GM18868 (cell line): ENCODE data around the gene STX7.
"Not testable (repeated sequence)": the region's sequence is repeated elsewhere in the genome, so short reads cannot be mapped to it uniquely, and the experiment has no call there.

ENCODE experiments used
- ATAC-seq: cut with Tn5 transposase; IDR thresholded peaks from one replicate; pipeline ENCODE4 v1.9.1; 2021; ENCODE audit warnings: mild to moderate bottlenecking, moderate library complexity; ENCODE audit not compliant: unreplicated experiment

STX7 gene

DNA sequence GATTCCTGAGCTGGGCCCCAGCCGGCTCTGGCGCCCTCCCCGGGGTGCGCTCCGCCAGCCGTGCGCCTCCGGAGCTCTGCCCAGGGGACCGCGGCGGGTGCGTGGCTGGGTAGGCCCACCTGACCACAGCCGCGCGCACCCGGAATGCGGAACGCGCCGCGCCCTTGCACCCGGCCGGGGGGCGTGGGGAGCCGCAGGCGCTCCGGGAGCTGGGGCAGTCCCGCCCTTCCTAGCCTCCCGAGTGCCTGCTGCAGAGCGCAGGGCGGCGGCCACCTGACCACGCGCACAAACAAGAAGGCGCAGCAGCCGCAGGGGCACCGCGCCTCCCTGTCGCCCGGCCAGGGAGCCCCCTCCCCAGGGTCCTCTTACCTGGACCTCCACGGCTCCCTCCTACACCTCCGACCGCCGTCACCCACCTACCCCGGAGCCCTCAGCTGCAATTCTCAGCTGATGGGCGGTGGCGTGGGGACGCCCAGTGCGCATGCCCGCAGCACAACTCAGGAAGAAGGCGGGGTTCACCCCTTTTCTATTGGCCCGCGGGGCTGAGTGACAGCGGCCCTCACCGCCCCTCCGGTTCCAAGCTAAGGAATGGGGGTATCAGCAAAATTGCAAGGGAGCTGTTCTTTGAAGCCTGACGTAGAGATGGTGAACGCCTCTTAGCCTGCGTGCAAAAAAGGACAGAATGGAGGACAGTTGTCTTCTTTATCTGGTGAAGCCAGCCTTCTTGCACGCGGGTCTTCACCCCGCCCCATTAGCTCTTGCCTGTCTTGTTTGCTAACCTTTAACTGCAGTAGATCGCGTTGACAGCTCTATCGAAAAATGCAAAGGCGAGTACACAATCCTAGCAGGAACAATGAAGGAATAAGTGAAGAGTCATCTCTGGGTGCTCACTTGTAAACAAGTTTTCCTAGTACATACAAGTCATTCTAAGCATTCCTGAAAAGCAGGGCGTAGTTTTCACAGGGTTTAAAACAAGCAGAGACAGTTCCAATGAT lies at the start of gene STX7:
Gene STX7 (minus strand): TSS at position 479 of the 995 bp plus-strand sequence. CDS start 9,586 bp downstream, outside the sequence.
- ATAC-seq: peak; percentile 90

GRCh38 chr6:132560087-132560486 lies 47.2 kb upstream of the STX7 start:
- not testable (repeated sequence) for ATAC-seq

DNA sequence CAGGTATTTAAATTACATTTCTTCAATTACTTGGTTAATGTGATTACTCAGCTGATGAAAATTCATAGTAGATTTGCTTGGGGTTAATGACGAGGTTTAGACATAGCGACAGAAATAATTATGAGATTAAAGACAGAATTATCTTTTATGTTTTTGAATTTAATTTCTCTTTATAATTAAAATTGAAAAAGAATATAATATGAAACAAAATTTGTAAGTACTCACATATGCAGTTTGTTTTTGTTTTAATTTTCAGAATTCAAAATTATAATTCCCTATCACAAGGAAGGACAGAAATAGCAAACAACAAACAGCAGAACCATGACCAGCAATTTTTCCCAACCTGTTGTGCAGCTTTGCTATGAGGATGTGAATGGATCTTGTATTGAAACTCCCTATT lies 39.5 kb upstream of the STX7 start, which contains the start of gene TAAR8:
Gene TAAR8 (plus strand): TSS at position 301 of the 400 bp plus-strand sequence. CDS start 21 bp downstream, at position 322.
- ATAC-seq: no peak

DNA sequence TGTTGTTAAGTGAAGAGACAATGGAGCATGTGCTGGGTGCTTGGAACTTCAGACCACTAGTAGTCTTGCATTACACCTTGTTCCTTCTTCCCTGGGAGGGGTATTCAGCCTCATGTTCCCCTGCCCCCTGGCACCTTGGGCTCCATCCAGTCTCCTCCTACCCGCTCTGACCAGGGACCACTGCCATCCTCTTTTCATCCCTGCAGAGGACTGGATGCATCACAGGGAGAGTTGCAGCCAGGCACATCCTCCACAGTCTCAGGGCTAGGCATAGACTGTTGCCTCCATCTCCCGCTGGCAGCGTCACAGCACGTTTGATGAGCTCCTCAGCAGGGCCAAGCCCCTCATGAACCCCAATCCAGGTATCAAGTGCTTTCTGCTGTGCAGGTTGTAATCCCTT lies 38.3 kb upstream of the STX7 start:
- no peak for ATAC-seq

DNA sequence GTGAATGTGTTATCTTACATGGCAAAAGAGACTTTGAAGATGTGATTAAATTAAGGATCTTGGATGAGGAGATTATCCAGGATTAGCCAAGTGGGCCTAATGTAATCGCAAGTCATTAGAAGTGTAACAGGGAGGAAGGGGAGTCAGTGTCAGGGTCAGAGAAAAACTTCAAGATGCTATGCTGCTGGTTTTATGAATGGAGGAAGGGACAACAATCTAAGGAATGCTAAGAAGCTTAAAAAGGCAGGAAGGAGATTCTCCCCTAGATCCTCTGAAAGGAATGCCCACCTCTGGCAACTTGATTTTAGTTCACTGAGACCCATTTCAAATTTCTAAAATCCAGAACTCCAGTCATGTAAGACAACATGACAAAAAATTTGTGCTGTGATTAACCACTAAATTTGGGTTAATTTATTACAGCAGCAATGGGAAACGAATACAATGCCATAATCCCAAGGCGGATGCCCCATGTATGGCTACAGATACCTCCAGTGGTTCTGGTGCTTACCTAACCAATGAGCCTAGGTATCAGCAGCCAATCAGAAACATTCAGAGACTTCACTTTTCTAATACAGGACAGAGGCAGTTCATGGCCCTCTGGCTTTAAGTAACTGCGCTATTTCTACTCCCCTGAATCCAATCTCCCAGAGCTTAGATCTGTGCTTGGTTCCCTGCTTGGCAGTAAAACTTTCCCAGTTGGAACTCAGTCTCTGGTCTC lies 36.0 kb upstream of the STX7 start:
- no peak for ATAC-seq

DNA sequence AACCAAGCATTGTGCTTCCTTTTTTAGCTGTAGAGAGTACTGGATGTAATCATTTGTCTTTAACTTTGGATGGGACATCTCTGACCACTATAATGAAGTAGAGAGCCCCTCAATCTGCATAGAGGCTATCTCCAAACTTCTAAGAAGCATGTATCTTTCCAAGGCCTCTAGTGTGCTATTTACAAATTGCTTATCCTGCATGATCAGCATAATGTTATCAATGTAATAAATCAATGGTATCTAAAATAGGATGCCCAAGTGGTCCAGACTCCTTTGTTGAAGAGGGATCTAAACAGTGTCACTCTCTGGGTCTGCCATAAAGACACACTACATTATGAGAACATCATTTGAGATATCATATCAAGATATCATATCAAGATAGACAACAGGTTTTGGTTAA lies 31.9 kb upstream of the STX7 start:
- no peak for ATAC-seq

GRCh38 chr6:132537977-132538376 lies 25.1 kb upstream of the STX7 start, which contains the start of gene TAAR9:
Gene TAAR9, plus strand, starts transcription at chr6:132538277. Its CDS starts 13 bp downstream, at chr6:132538290.
- ATAC-seq: no peak

DNA sequence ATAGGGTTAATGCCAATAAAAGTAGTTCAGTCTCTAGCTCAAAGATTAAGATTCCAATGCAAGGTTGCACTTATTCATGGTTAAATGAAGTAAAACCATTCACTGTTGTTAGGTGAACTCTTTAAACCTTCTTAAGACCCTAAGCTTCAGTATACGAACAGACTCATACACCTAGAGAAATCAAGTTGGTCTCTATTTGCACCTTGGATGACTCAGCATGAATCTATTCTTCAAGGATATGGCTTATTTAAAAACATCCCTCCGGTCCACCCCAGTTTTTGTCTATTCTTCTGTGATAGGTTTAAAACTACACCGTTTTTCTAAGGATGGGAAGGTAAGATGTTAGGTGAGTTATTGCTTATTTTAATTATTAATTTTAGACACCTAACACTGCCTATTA lies 24.2 kb upstream of the STX7 start:
- ATAC-seq: no peak

DNA sequence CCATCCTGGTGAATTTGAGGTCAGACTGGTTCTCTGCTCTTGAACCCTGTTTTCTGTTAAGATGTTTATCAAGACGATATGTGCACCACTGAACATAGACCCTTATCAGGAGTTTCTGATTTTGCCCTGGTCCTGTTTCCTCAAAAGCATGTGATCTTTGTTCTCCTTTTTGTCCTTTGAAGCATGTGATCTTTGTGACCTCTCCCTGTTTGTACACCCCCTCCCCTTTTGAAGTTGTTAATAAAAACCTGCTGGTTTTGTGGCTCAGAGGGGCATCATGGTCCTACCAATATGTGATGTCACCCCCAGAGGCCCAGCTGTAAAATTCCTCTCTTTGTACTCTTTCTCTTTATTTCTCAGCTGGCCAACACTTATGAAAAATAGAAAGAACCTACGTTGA lies 21.6 kb upstream of the STX7 start:
- not testable (repeated sequence) for ATAC-seq

- ATAC-seq: peak; percentile 92
Observed at GRCh38 chr6:132530293-132530974, 17.5 kb upstream of the STX7 start.

- no peak for ATAC-seq
Observed at GRCh38 chr6:132527791-132528190, 14.9 kb upstream of the STX7 start.

DNA sequence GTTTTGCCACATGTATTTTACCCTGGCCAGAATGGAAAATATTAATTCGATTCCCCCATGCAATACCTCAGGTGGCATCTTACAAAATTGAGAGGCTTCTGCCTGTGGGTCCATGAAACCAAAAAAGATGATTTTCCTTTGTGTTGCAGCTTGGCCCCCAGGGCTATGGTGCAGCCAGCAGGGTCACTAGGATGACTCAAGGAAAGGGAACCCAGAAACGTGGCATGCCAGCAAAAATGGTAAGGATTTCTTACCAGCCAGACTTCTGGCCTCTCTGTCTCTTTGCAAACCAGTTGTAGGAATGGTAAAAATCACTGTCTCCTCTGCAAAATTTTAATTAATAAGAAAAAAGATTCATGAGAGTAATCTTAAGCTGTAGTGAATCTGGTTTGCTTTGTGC lies 13.5 kb upstream of the STX7 start:
- ATAC-seq: no peak

DNA sequence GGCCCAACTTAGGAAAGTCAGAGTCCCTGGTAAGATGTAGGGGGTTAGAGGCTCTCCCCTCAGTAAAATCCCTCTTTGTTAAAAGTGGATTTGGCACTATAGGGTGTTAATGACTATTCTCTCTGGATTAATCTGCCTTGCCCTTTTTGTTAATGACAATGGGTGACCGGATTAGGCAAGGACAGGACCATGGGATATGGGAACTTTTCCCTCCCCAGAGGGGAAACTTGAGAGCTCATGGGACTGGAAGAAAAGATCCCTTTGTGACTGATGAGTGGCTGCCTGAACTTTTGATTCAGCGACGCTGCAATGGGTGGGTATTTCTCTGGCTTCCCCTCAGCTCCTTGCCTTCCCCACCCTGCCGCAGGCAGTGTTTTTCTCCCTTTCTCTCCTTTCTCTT lies 12.9 kb upstream of the STX7 start:
- no peak for ATAC-seq

DNA sequence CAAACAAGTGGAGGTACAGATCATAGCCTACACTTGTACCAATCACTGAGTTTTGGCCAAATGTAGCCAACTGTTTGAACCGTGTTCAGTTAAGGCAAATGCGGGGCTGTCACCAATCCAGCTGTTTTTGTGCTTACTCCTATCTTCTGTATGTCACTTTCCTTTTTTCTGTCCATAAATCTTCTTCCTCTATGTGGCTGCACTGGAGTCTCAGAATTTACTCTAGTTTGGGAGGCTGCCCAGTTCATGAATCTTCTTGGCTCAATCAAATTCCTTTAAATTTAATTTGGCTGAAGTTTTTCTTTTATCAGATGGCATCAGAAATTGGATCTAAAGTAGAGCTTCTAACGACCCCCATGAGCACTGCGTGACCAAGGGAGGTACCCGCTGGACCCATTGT lies 11.7 kb upstream of the STX7 start:
- ATAC-seq: no peak

GRCh38 chr6:132520953-132521352 lies 8.0 kb upstream of the STX7 start:
- no peak for ATAC-seq

DNA sequence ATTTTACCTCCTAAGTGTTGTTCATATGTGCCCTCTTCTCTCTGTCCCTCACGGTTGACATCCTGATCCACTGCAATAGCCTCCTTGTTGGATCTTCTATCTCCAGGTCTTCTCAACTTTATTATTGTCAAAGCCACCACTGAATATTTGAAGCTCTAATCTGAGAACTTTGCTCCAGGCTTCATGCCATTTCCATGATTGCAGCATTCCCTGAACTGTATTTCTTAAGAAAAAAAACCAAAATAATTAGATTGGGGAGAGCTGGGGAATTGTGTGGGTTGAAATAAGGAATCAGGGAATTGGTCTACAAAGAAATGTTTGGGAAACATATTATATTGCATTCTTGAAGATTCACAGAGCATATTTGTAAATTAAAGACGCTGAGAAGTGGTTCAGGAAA lies 2.5 kb upstream of the STX7 start:
- no peak for ATAC-seq

DNA sequence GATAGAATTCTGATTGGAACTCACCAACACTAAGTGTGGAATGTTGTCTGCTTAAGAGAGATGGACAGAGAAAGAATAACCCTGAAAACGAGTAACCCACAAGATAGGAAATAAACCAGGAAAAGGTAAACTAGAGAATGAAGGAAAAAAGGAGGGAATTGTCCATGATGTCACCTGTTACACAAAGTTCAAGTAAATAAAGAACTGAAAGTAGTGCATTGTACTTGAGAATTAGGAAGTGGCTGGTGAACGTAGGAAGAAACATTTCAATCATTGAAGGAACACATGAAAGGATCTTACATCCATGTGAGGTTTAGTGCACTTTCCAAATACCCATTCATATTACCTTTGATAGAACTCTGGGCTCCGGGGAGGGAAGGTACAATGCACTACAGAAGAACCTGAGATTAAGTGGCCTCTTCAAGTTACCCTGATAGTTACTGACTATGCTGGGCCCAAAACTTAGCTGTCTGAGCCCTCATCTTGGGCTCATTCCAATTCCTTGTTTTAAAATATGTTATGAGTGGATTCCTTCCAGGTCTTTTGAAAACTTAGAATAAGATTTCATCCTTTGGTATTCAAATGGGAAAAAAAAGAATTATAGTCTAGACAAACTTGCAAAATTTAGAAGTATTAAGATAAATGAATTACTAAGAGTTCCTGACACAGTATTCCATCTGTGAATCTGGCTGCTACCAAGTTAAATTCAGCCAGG lies 1.1 kb upstream of the STX7 start:
- ATAC-seq: no peak

DNA sequence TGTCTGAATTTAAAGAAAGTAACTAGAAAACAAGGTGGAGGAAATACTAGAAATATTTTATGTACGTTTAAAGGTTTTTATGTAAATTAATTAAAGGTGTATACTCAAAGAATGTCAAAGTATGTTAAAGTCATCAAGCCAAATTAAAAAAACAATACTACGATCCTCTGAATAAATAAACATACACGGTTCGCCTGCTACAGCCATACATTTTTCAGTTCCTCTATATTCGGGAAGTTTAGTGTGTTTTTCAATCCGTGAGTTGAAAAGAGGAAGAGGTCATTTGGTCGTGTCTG lies 626 bp downstream of the STX7 start:
- ATAC-seq: no peak

GRCh38 chr6:132511831-132512220 lies 1.1 kb downstream of the STX7 start:
- ATAC-seq: no peak

GRCh38 chr6:132511210-132511830 lies 1.6 kb downstream of the STX7 start:
- ATAC-seq: no peak
